K562 (cell line): Measurements from ENCODE around the gene GPR32. TPM values are rescaled to one million over a fixed set of nuclear protein-coding genes. Genes with fewer than 3 reads are reported as not detected.
"Not testable (repeated sequence)": the region's sequence is repeated elsewhere in the genome, so short reads cannot be mapped to it uniquely, and the experiment has no call there.

Experiments
- ATAC-seq: fragments of 200-7000 bp; cut with Tn5 transposase; 3 replicates; pipeline ENCODE4 v1.9.1; 2020; ENCODE audit warnings: moderate library complexity
- Bru-seq: library from RNA; stranded (reverse); fragments of 400-500 nt; gene quantifications from one replicate; lab custom pipeline; 2021; lab: Mats Ljungman, UMichigan
- BruChase-seq, 2 experiments: library from RNA; stranded (reverse); fragments of 400-500 nt; gene quantifications; one replicate each; lab custom pipeline; 2021; lab: Mats Ljungman, UMichigan
- BruUV-seq: library from RNA; stranded (reverse); fragments of 400-500 nt; replicated peaks from 2 replicates; lab custom pipeline; 2021; lab: Mats Ljungman, UMichigan
- CTCF ChIA-PET: fragments of 300-600 bp; formaldehyde crosslinking; extraction: SDS; loops from one replicate; lab custom pipeline; 2021; ENCODE audit warnings: low intra/inter-chr PET ratio; lab: Yijun Ruan, JAX
- POLR2A ChIA-PET: fragments of 300-600, 350-650 bp; sonication (Branson Sonifier 250); formaldehyde crosslinking; extraction: SDS; loops from one replicate; lab custom pipeline; 2021; ENCODE audit warnings: antibody characterized with exemption, inconsistent platforms; lab: Yijun Ruan, JAX
- DNase-seq, 4 experiments: peaks; one replicate each; pipeline versions ENCODE4 v3.0.0 to v3.0.0-alpha.2; 2011 to 2018; ENCODE audit warnings: low spot score in 3 of 4, mixed read lengths in 3 of 4; ENCODE audit errors: extremely low read depth in 1 of 4
- FAIRE-seq: peaks from 2 replicates; lab custom pipeline; 2011; peaks lifted over from hg19 to GRCh38; lab: Jason Lieb, UNC
- H2AFZ ChIP-seq: 2 replicates; pipeline ENCODE4 v1.6.0; 2011; ENCODE audit warnings: low read depth, low read length, control low read depth, inconsistent platforms
- H3K27ac ChIP-seq: fragments of 200-600 bp; 3 replicates; pipeline ENCODE4 v1.8.0; 2011; ENCODE audit warnings: low read depth, mild to moderate bottlenecking, control low read depth, inconsistent platforms, low read length, moderate library complexity, mixed read lengths; ENCODE audit errors: extremely low read depth
- H3K27me3 ChIP-seq, 2 experiments: fragments of 300-600 bp in 1 of 2; 2 replicates in 1 of 2; 3 replicates in 1 of 2; pipeline versions ENCODE4 v1.6.0 to v1.8.0; 2011; ENCODE audit warnings: inconsistent platforms in 2 of 2, low read length in 2 of 2, mild to moderate bottlenecking in 1 of 2, mixed read lengths in 1 of 2, moderate library complexity in 1 of 2; ENCODE audit not compliant: control insufficient read depth in 2 of 2, insufficient read depth in 2 of 2
- H3K36me3 ChIP-seq: fragments of 300-600 bp; 3 replicates; pipeline ENCODE4 v1.8.0; 2011; ENCODE audit warnings: mild to moderate bottlenecking, low read length, inconsistent platforms; ENCODE audit not compliant: control insufficient read depth, insufficient read depth
- H3K4me1 ChIP-seq, 2 experiments: fragments of 200-600 bp in 1 of 2; replicated peaks in 1 of 2; 2 replicates in 1 of 2; 3 replicates in 1 of 2; pipeline versions ENCODE4 v1.5.1 to v1.8.0; 2011; ENCODE audit warnings: inconsistent platforms in 2 of 2, low read length in 2 of 2, mild to moderate bottlenecking in 1 of 2, mixed read lengths in 1 of 2, moderate library complexity in 1 of 2; ENCODE audit not compliant: control insufficient read depth in 2 of 2, insufficient read depth in 2 of 2
- H3K4me2 ChIP-seq: 2 replicates; pipeline ENCODE4 v1.6.1; 2011; ENCODE audit warnings: low read length, control low read depth, inconsistent platforms, mixed read lengths; ENCODE audit not compliant: insufficient read depth
- H3K4me3 ChIP-seq: fragments of 200-600 bp; sonication (generic), shearing (Covaris generic); 2 replicates; pipeline ENCODE4 v1.5.1; 2016; ENCODE audit warnings: control low read depth, inconsistent platforms
- H3K79me2 ChIP-seq: fragments of 200-600 bp; 3 replicates; pipeline ENCODE4 v1.8.0; 2011; ENCODE audit warnings: low read length, inconsistent platforms; ENCODE audit not compliant: control insufficient read depth, insufficient read depth
- H3K9ac ChIP-seq, 2 experiments: 2 replicates each; pipeline versions ENCODE4 v1.6.0 to v1.6.1; 2011; ENCODE audit warnings: low read depth in 2 of 2, low read length in 2 of 2, control low read depth in 1 of 2, inconsistent platforms in 1 of 2, mild to moderate bottlenecking in 1 of 2, mixed read lengths in 1 of 2; ENCODE audit not compliant: insufficient read depth in 1 of 2
- H3K9me1 ChIP-seq: one replicate; pipeline ENCODE4 v1.6.0; 2011; ENCODE audit warnings: inconsistent platforms, mild to moderate bottlenecking, low read length, moderate library complexity; ENCODE audit not compliant: control insufficient read depth, insufficient read depth
- H3K9me3 ChIP-seq: replicated peaks from 2 replicates; pipeline ENCODE4 v1.5.1; 2011; ENCODE audit warnings: low read depth, low read length, inconsistent platforms; ENCODE audit not compliant: control insufficient read depth, insufficient read depth
- H4K20me1 ChIP-seq: replicated peaks from 2 replicates; pipeline ENCODE4 v1.6.1; 2011; ENCODE audit warnings: low read length, inconsistent platforms, mixed read lengths; ENCODE audit not compliant: control insufficient read depth, insufficient read depth
- CTCF ChIP-seq, 3 experiments: IDR thresholded peaks in 2 of 3; conservative IDR thresholded peaks in 1 of 3; 2 replicates each; pipeline ENCODE4 v1.5.1; 2011 to 2012; ENCODE audit warnings: low read length in 3 of 3, mild to moderate bottlenecking in 3 of 3, control low read depth in 2 of 3, improper control_type of control experiment in 1 of 3, inconsistent platforms in 1 of 3, low read depth in 1 of 3, mixed read lengths in 1 of 3, moderate library complexity in 1 of 3; ENCODE audit not compliant: insufficient read depth in 2 of 3
- RAD21 ChIP-seq, 2 experiments: fragments of 250-450 bp in 1 of 2; fragments of 450-650 bp in 1 of 2; sonication (Bioruptor Pico) in 1 of 2; formaldehyde crosslinking in 1 of 2; IDR thresholded peaks in 1 of 2; conservative IDR thresholded peaks in 1 of 2; 2 replicates each; pipeline versions ENCODE4 v1.4.0 to v1.8.0; 2020 to 2022; ENCODE audit warnings: mild to moderate bottlenecking in 2 of 2, moderate library complexity in 1 of 2
- WGBS: fragments of 100-300 bp; shearing (Covaris generic); methylation state at CpG from one replicate; pipeline ENCODE4 v1.1.6; 2016; ENCODE audit warnings: low coverage, mixed read lengths; ENCODE audit not compliant: insufficient coverage; ENCODE audit errors: missing lambda C conversion rate; 5-methylcytosine and 5-hydroxymethylcytosine counted together
- in situ Hi-C: fragments of 300-500 bp; cut with MboI; formaldehyde crosslinking; loops from 4 replicates; pipeline ENCODE4 v1.15.0; 2018; ENCODE audit warnings: inconsistent platforms, mixed read lengths
- intact Hi-C: fragments of 100-400 bp; cut with micrococcal nuclease; formaldehyde crosslinking; loops from 2 replicates; pipeline ENCODE4 v1.14.2; 2022
- long read RNA-seq, 3 experiments: library from polyadenylated mRNA in 2 of 3; library from RNA in 1 of 3; unstranded in 2 of 3; stranded (forward) in 1 of 3; transcript quantifications; one replicate each; pipeline ENCODE4 v2.0.0, GENCODE V29; 2019 to 2022
- polyA minus RNA-seq, 3 experiments: library from RNA; depleted of rRNA, polyadenylated mRNA; stranded (reverse); fragments of >200 nt; gene quantifications; 2 replicates each; pipeline ENCODE4 v1.2.3, GENCODE V29; 2011
- polyA plus RNA-seq, 8 experiments: library from polyadenylated mRNA; depleted of rRNA in 4 of 8; stranded (reverse) in 5 of 8; unstranded in 3 of 8; fragments of >200 nt; fragmentation: Nextera tagmentation in 2 of 8; fragmentation: Illumina TruSeq in 1 of 8; extraction: Ambion mirVana in 2 of 8; extraction: Trizol in 1 of 8; gene quantifications; 2 replicates each; pipeline versions ENCODE4 v1.2.1 to v1.2.3, GENCODE V29; 2011 to 2014; ENCODE audit warnings: inconsistent platforms in 1 of 8, missing spikeins in 1 of 8
- total RNA-seq, 7 experiments: library from RNA; depleted of rRNA in 6 of 7; stranded (reverse); fragments of >200 nt in 6 of 7; fragmentation: Illumina TruSeq in 2 of 7; extraction: Trizol in 2 of 7; gene quantifications; 2 replicates each; pipeline versions ENCODE4 v1.2.1 to v1.2.3, GENCODE V29; 2011 to 2021; ENCODE audit warnings: low replicate concordance in 1 of 7

Gene GPR32
- not detected in 2 replicates for total RNA-seq (2011; cell fraction: chromatin; rRNA removed; ENCODE audit: low replicate concordance)
- not detected in 2 replicates for total RNA-seq (2011; cell fraction: nucleolus; rRNA removed)
- total RNA-seq (2011; cell fraction: nucleoplasm; rRNA removed), result not detected in 2 replicates
- total RNA-seq (2014; rRNA removed), result not detected in 2 replicates
- not detected in 2 replicates for total RNA-seq (2014; rRNA removed; fragmentation: Illumina TruSeq; extraction: Trizol)
- not detected in 2 replicates for total RNA-seq (2015; rRNA removed; fragmentation: Illumina TruSeq; extraction: Trizol)
- 0.18 TPM in 1 of 2 replicates, not detected in the other for total RNA-seq (2021)
- not detected in 2 replicates for polyA plus RNA-seq (2011; rRNA removed)
- not detected in 2 replicates for polyA plus RNA-seq (2011; cell fraction: cytosol; rRNA removed)
- not detected in 2 replicates for polyA plus RNA-seq (2011; cell fraction: nucleus; rRNA removed)
- 0.07 and 0.12 TPM in 2 replicates for polyA plus RNA-seq (2012)
- not detected in 2 replicates for polyA plus RNA-seq (2014; fragmentation: Illumina TruSeq; extraction: Trizol)
- not detected for polyA plus RNA-seq (2014; fragmentation: Nextera tagmentation; extraction: Ambion mirVana)
- not detected in 2 replicates for polyA plus RNA-seq (2014; rRNA removed)
- polyA minus RNA-seq (2011; rRNA and poly(A)+ RNA removed), result not detected in 2 replicates
- polyA minus RNA-seq (2011; cell fraction: cytosol; rRNA and poly(A)+ RNA removed), result not detected in 2 replicates
- polyA minus RNA-seq (2011; cell fraction: nucleus; rRNA and poly(A)+ RNA removed), result not detected in 2 replicates
- not detected for Bru-seq, nascent RNA
- BruChase-seq, experiment 1, labeled RNA remaining after a 2-hour chase, result not detected
- BruChase-seq, experiment 2, labeled RNA remaining after a 6-hour chase, result not detected
- long read RNA-seq, experiment 1, result 0 reads
- long read RNA-seq, experiment 2, result 0 reads
- long read RNA-seq, experiment 3, result 0 reads

GRCh38 chr19:50770164-50770563 is at the start of gene GPR32:
Gene GPR32 (plus strand): TSS chr19:50770464. CDS start chr19:50770601, 137 bp downstream.
- 70% methylated on average over 2 of the region's 2 CpGs for WGBS
- BruUV-seq, H3K27me3 ChIP-seq, H3K4me3 ChIP-seq, H3K36me3 ChIP-seq, DNase-seq, H3K9me1 ChIP-seq, H2AFZ ChIP-seq, H4K20me1 ChIP-seq, FAIRE-seq, H3K9me3 ChIP-seq, H3K79me2 ChIP-seq, ATAC-seq, intact Hi-C loops, H3K27ac ChIP-seq, in situ Hi-C loops, POLR2A ChIA-PET, CTCF ChIA-PET, H3K4me2 ChIP-seq: not testable (repeated sequence)
- Histone ChIP-seq H3K9ac (0 out of 4 replicates have a peak within 1 kb of the TSS, but pooled peaks of 1 of the 2 experiments have one; percentile 17), H3K4me1 (peaks cover 22% of the 10 kb centered on the region in 2 experiments)

- 22% methylated on average over 8 of the region's 8 CpGs for WGBS
- peak in 1 of 4 experiments; percentile 55 for DNase-seq
- no peaks in the 10 kb centered on the region for H3K9me1 ChIP-seq
- no peaks in the 10 kb centered on the region for H3K36me3 ChIP-seq
- FAIRE-seq, result peak; percentile 76
- peak overlapping the region in 1 of 2 experiments; percentile 29; a peak in 1 of 4 replicates for H3K9ac ChIP-seq
- no peak for ATAC-seq
- H3K4me1 ChIP-seq, result peaks cover 12 to 73% of the 10 kb centered on the region in 2 experiments
- peaks cover 5% of the 10 kb centered on the region; the same call in 1 of the 2 replicates for H4K20me1 ChIP-seq
- intact Hi-C loops, result no loop called here
- ChIA-PET POLR2A (interaction anchor here (0.6 to 1.5 kb wide), 5 partner anchors 15 to 1395 kb away, joined by 3 to 5 read pairs (median 3); no protein-coding TSS in a partner anchor), CTCF (no interaction called here)
- peaks cover 9% of the 10 kb centered on the region for H3K79me2 ChIP-seq
- no TSS peak for BruUV-seq
- H3K9me3 ChIP-seq, result no peaks in the 10 kb centered on the region
- H2AFZ ChIP-seq, result no peak overlapping the region
- H3K4me2 ChIP-seq, result no peak overlapping the region
- no peak overlapping the region for H3K27ac ChIP-seq
- in situ Hi-C loops, result no loop called here
- no peak overlapping the region for H3K4me3 ChIP-seq
- peaks cover 8 to 18% of the 10 kb centered on the region in 2 experiments; a peak in 4 of 5 replicates for H3K27me3 ChIP-seq
- TF ChIP-seq RAD21 (CRISPR knock-in tag; conservative IDR thresholded peaks at IDR 0.05 in 1 of 2, IDR thresholded peaks at IDR 0.05 in 1 of 2) (peak; percentile 34 to 43; a peak in 3 of 4 replicates), CTCF (IDR thresholded peaks at IDR 0.05 in 2 of 3, conservative IDR thresholded peaks at IDR 0.05 in 1 of 3; ENCODE audit: insufficient read depth in 2 of 3, low read depth in 1 of 3, low read length in 3 of 3) (peak; percentile 34 to 52 (median 44); a peak in 5 of 6 replicates)
These were observed 49.3 kb upstream of the GPR32 start for GRCh38 chr19:50720921-50721381.
